HFF-Myc (cell line): ENCODE data around the gene PLEKHG3.

ENCODE experiments used
- DNase-seq: peaks from one replicate; pipeline ENCODE4 v3.0.0-alpha.2; 2011; ENCODE audit warnings: low read depth; ENCODE audit errors: extremely low read depth
- H3K4me3 ChIP-seq: replicated peaks from 2 replicates; pipeline ENCODE4 v1.5.1; 2011; ENCODE audit warnings: low read depth, mild to moderate bottlenecking, control low read depth, low read length
- TF ChIP-seq, protein P1 (sequence below): IDR thresholded peaks from 2 replicates; pipeline ENCODE4 v1.5.1; 2012; ENCODE audit warnings: mild to moderate bottlenecking, low read depth, low read length, control low read depth; ENCODE audit errors: missing control alignments

PLEKHG3 gene

DNA sequence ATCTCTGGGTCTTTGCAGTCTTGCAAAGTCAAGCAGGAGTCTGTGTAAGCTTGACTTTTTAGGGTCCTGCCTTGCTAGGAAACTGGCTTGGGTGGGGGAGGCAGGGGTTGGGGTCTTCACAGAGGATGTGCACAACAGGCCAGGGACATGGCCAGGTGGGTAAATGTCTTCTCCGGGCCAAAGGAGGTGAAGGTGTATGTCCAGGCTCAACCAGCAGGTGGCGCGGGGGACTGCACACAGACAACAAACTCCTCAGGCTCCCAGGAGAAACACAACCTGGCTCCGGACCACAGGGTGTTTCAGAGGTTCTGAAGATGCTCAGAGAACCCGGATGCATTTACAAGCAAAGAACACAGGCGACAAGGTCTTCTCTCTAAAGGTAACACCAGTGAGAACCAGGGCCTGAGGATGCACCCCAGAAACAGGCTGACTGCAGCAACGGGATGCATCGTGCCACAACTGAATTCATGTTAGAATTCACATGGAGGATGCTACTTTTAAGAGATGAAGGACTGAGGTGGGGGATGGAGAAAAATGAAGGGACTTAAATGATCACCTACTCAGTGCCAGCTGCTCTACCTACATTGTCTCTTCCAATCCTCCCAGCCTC is 56.0 kb downstream of the PLEKHG3 start:
- TF ChIP-seq, protein P1, sequence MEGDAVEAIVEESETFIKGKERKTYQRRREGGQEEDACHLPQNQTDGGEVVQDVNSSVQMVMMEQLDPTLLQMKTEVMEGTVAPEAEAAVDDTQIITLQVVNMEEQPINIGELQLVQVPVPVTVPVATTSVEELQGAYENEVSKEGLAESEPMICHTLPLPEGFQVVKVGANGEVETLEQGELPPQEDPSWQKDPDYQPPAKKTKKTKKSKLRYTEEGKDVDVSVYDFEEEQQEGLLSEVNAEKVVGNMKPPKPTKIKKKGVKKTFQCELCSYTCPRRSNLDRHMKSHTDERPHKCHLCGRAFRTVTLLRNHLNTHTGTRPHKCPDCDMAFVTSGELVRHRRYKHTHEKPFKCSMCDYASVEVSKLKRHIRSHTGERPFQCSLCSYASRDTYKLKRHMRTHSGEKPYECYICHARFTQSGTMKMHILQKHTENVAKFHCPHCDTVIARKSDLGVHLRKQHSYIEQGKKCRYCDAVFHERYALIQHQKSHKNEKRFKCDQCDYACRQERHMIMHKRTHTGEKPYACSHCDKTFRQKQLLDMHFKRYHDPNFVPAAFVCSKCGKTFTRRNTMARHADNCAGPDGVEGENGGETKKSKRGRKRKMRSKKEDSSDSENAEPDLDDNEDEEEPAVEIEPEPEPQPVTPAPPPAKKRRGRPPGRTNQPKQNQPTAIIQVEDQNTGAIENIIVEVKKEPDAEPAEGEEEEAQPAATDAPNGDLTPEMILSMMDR, result peak; percentile 84
- H3K4me3 ChIP-seq, result no peak overlapping the region
- DNase-seq, result no peak

DNA sequence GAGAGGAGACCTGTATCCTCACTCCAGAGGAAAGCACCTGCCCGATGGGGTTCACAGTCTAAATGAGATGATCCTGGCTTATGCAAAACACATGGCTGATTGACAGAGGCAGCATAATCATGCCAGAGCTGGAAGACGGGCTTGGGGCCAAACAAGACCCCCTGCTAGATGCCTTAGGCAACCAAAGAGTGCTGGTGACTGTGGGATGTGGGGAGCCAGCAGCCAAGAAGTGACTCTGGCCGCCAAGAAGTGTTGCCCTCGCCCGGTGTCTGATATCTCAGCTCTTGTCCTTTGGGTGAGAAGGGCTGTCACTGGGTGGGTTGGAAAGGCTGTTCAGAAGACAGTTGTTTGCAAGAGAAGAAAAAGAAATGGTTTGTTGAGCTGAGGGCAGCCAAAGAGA is 56.7 kb downstream of the PLEKHG3 start:
- H3K4me3 ChIP-seq, result no peak overlapping the region
- TF ChIP-seq, protein P1, result no peak
- no peak for DNase-seq

DNA sequence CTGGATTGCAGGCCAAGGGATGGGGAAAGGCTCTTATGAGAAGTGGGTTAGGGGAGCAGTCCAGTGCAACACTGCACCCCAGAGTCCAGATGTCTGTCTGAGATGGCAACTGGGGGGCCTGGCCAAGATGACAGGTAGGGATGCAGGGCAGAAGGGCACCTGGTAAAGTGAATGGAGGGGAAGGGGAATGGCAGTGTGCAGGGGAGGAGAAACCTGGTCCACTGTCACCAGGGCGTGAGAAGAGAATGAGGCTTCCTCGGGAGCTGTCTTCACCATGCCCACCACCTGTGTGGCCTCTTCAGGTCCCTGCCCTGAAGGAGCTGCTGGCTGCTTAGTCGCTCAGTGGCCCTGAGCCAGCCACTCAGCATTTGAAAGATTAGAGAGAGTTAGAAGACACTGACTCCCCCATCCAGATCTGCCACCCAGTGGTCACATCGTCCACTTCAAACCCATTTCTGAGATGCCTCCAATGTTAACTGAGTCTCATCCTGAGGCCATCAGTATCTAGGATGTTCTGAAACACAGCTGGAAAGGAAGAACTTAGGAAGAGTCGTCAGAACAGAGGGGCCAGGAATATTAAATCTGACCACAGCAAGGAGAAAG is 57.3 kb downstream of the PLEKHG3 start:
- TF ChIP-seq, protein P1, result no peak
- DNase-seq, result no peak
- H3K4me3 ChIP-seq, result no peak overlapping the region

DNA sequence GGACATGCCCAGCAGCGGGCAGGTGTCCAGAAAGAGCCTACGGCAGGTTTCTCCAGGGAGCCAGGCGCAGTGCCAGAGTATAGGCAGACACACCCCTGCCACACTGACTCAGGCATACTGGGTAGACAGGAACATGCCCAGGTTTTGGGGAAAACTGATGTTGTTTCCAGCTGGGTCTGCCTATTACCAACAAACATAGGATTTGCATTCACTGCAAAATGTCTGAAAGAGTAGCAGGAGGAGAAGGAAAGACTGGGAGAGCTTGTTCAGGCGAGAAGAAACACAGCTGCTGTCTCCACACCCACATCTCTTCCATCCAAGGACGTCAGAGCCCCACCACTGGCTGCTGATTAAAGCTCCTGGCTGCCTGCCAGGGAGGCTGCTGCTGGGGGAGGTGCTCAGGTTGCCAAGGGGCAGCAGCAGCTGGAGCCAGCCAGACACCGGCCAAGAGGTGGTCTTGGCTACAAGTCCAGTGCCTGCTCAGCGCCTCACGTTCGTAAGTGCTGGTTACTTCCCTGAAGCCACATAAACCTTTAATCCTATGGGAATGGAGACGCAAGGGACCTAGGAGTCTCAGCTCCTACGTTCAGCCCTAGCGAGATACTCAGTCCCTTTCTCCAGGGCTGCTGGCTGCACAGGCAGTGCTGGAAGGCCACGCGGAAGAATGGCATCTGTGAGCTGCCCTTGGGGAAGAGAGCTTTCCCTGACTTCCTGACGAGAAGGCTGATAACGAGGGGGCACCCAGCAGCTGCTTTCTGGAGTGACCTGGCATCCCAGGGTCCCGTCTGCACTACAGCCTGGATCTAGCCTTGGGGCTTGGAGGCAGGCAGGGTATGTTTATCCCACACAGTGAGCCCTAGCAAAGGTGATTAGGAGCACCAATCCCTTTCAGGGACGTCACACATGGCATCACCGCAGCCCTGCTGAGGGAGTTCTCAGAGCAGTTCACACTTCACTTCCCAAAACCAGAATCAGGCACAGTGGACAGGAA is 58.1 kb downstream of the PLEKHG3 start:
- no peak overlapping the region for H3K4me3 ChIP-seq
- TF ChIP-seq, protein P1, result no peak

DNA sequence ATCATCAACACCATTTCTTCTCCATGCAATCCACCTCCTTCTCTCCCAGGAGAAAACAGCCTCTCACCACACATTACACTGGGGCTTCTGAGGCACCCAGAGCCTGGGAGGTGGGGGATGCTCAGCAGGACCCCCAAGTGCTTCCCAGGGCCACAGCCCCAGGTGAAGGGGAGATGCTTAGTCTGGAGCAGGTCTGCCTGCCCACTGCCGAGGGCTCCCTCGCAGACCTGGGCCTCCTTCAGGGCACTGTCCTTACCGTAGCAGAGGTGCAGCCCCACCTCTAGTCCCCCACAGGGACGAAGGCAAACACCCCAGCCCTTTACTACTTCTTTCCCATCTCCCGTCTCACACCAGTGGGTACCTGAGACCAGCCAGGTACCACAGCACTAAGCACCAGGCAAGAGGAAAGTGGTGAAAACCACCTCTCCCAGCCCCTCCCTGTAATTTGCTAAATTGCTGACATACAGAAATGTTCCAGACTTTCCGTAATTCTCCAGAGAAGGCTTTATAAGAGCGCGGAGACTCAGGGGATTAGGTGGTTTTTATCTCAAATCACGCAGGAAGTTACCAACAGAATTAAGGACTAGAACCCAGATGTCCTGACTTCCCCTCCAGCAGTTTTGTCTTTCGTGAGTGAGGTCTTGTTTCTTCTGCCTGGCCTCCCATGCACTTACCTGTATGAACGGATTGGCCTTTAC is 59.0 kb downstream of the PLEKHG3 start:
- H3K4me3 ChIP-seq, result no peak overlapping the region
- TF ChIP-seq, protein P1, result no peak
- no peak for DNase-seq

More for the DNA sequence above, 58.1 kb downstream of the PLEKHG3 start:
- DNase-seq, result peak; percentile 77
